Measurements from ENCODE around the gene WFDC1. TPM values are rescaled to one million over a fixed set of nuclear protein-coding genes. Genes with fewer than 3 reads are reported as not detected.

WFDC1 gene
- total and polyA plus RNA-seq, 2 of the 4 experiments (the other 2 are of a cell fraction) = 4.7 to 6.8 TPM

DNA sequence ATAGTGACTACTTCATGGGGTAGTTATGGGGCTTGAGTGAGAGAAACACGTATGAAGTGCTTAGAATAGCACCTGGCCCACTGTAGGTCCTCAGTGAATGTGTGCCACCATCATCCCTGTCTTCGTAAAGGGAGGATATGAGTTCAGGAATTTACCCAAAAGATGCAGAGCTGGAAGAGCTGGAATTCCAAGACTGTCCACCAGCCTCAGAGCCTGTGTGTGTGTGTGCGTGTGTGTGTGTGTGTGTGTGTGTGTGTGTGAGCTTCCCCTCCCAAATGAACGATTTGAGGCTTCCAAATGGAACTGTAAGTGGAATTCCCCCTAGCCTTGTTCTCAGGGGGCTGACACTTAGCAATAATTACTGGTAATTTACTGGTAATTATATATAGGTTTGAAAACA lies 27.3 kb downstream of the WFDC1 start:
- Histone ChIP-seq H3K79me1 (ENCODE audit: low read depth in 1 of 2, low read length in 2 of 2) (no peaks in the 10 kb centered on the region; a peak in 2 of 4 replicates), H3K36me3 (ENCODE audit: control insufficient read depth, insufficient read depth, low read length) (peaks cover 29% of the 10 kb centered on the region), H3K4me1 (ENCODE audit: control insufficient read depth, insufficient read depth, low read length) (no peaks in the 10 kb centered on the region), H2BK15ac (ENCODE audit: low read depth, low read length) (no peak overlapping the region), H3K56ac (ENCODE audit: extremely low read depth, insufficient read depth, low read length) (no peak overlapping the region), H3K18ac (ENCODE audit: low read depth, low read length) (no peak overlapping the region), H3K27ac (ENCODE audit: insufficient read depth, low read length) (no peak overlapping the region), H3K4me2 (ENCODE audit: low read depth, low read length) (no peak overlapping the region), H3K9me1 (ENCODE audit: insufficient read depth, low read length) (no peaks in the 10 kb centered on the region), H2AK5ac (ENCODE audit: low read depth, low read length) (no peak overlapping the region), H2BK5ac (ENCODE audit: low read depth, low read length, poor library complexity, severe bottlenecking) (no peak overlapping the region), H2AFZ (replicated peaks; ENCODE audit: low read length, poor library complexity) (no peak overlapping the region), H3K9me3 (ENCODE audit: control insufficient read depth, insufficient read depth, low read length) (peaks cover 4% of the 10 kb centered on the region), H2BK20ac (ENCODE audit: low read depth, low read length) (no peak overlapping the region), H4K91ac (ENCODE audit: insufficient read depth, low read depth, low read length) (no peak overlapping the region), H4K20me1 (ENCODE audit: insufficient read depth, low read length) (no peaks in the 10 kb centered on the region), H3K23ac (ENCODE audit: low read depth, low read length) (no peak overlapping the region), H2BK120ac (ENCODE audit: low read depth, low read length) (no peak overlapping the region), H2AK9ac (replicated peaks; ENCODE audit: low read depth, low read length, poor library complexity) (no peak overlapping the region), H3K14ac (replicated peaks; ENCODE audit: low read depth, low read length) (no peak overlapping the region), H4K5ac (ENCODE audit: low read depth, low read length) (no peak overlapping the region), H4K8ac (ENCODE audit: low read depth in 2 of 2, low read length in 2 of 2) (no peak overlapping the region), H3K9ac (ENCODE audit: low read depth, low read length) (no peak overlapping the region), H3K4me3 (ENCODE audit: insufficient read depth, low read depth, low read length) (no peak overlapping the region), H3K4ac (ENCODE audit: low read depth, low read length) (no peak overlapping the region), H3K27me3 (ENCODE audit: control insufficient read depth, insufficient read depth, low read length) (no peaks in the 10 kb centered on the region)
- WGBS, 2 experiments (ENCODE audit: extremely low coverage in 2 of 2, insufficient read length in 1 of 2) = no CpG with 5 or more reads among the region's 4 CpGs
- in situ Hi-C loops (cut with MboI; ENCODE audit: low sequenced_read_pairs) = no loop called here
- ChIA-PET CTCF (no interaction called here), POLR2A (ENCODE audit: unreplicated experiment) (no interaction called here)
- no peak for TF ChIP-seq FOS (IDR thresholded peaks at IDR 0.05; ENCODE audit: low read depth, low read length)
- no peak for TF ChIP-seq MXI1 (IDR thresholded peaks at IDR 0.05; ENCODE audit: borderline replicate concordance, low read depth, low read length)
- TF ChIP-seq, protein P1, sequence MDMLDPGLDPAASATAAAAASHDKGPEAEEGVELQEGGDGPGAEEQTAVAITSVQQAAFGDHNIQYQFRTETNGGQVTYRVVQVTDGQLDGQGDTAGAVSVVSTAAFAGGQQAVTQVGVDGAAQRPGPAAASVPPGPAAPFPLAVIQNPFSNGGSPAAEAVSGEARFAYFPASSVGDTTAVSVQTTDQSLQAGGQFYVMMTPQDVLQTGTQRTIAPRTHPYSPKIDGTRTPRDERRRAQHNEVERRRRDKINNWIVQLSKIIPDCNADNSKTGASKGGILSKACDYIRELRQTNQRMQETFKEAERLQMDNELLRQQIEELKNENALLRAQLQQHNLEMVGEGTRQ (IDR thresholded peaks at IDR 0.05; ENCODE audit: low read depth, low read length) = no peak
- TF ChIP-seq SMC3 (IDR thresholded peaks at IDR 0.05; ENCODE audit: low read depth, low read length) = no peak
- no peak for TF ChIP-seq CHD1 (IDR thresholded peaks at IDR 0.05; ENCODE audit: low read depth, low read length)
- TF ChIP-seq, protein P2, sequence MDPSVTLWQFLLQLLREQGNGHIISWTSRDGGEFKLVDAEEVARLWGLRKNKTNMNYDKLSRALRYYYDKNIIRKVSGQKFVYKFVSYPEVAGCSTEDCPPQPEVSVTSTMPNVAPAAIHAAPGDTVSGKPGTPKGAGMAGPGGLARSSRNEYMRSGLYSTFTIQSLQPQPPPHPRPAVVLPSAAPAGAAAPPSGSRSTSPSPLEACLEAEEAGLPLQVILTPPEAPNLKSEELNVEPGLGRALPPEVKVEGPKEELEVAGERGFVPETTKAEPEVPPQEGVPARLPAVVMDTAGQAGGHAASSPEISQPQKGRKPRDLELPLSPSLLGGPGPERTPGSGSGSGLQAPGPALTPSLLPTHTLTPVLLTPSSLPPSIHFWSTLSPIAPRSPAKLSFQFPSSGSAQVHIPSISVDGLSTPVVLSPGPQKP (IDR thresholded peaks at IDR 0.05; ENCODE audit: borderline replicate concordance, low read depth, low read length) = no peak
- no peak for TF ChIP-seq RCOR1 (IDR thresholded peaks at IDR 0.05; ENCODE audit: insufficient replicate concordance, low read length)
- no peak for TF ChIP-seq CEBPB (IDR thresholded peaks at IDR 0.05; ENCODE audit: low read depth, low read length)
- TF ChIP-seq RFX5 (IDR thresholded peaks at IDR 0.05; ENCODE audit: low read depth, low read length) = no peak
- TF ChIP-seq, protein P3, sequence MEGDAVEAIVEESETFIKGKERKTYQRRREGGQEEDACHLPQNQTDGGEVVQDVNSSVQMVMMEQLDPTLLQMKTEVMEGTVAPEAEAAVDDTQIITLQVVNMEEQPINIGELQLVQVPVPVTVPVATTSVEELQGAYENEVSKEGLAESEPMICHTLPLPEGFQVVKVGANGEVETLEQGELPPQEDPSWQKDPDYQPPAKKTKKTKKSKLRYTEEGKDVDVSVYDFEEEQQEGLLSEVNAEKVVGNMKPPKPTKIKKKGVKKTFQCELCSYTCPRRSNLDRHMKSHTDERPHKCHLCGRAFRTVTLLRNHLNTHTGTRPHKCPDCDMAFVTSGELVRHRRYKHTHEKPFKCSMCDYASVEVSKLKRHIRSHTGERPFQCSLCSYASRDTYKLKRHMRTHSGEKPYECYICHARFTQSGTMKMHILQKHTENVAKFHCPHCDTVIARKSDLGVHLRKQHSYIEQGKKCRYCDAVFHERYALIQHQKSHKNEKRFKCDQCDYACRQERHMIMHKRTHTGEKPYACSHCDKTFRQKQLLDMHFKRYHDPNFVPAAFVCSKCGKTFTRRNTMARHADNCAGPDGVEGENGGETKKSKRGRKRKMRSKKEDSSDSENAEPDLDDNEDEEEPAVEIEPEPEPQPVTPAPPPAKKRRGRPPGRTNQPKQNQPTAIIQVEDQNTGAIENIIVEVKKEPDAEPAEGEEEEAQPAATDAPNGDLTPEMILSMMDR (conservative IDR thresholded peaks at IDR 0.05; ENCODE audit: low read depth, low read length) = no peak
- no peak for TF ChIP-seq POLR2A (IDR thresholded peaks at IDR 0.05; ENCODE audit: low read depth, low read length)
- no peak for TF ChIP-seq MAFK (IDR thresholded peaks at IDR 0.05; ENCODE audit: low read depth, low read length)
- no peak for TF ChIP-seq NFE2L2 (IDR thresholded peaks at IDR 0.05; ENCODE audit: low read depth, low read length)
- no peak for TF ChIP-seq BHLHE40 (IDR thresholded peaks at IDR 0.05; ENCODE audit: low read depth, low read length)
- TF ChIP-seq MAZ (IDR thresholded peaks at IDR 0.05; ENCODE audit: borderline replicate concordance, low read depth, low read length) = no peak
- TF ChIP-seq RAD21 (IDR thresholded peaks at IDR 0.05; ENCODE audit: low read length) = no peak
- dilution Hi-C loops (cut with HindIII; ENCODE audit: low sequenced_read_pairs, unreplicated experiment) = no loop called here
- BruUV-seq (replicated peaks) = no TSS peak
- DNase-seq = no peak
- no peak for ATAC-seq (ENCODE audit: low read depth)
- intact Hi-C loops (cut with micrococcal nuclease) = no loop called here

Data from IMR-90 (cell line).